IMR-90 (cell line): Measurements from ENCODE around the gene DELE1. TPM values are rescaled to one million over a fixed set of nuclear protein-coding genes. Genes with fewer than 3 reads are reported as not detected.

Source experiments
- ATAC-seq: fragments of 200-7000 bp; cut with Tn5 transposase; 2 replicates; pipeline ENCODE4 v1.9.1; 2020; ENCODE audit warnings: low read depth, mild to moderate bottlenecking, moderate library complexity
- BruUV-seq: library from RNA; stranded (reverse); fragments of 400-500 nt; replicated peaks from 2 replicates; lab custom pipeline; 2021; lab: Mats Ljungman, UMichigan
- CTCF ChIA-PET: fragments of 300-600 bp; formaldehyde crosslinking; extraction: SDS; loops from one replicate; lab custom pipeline; 2021; ENCODE audit warnings: antibody characterized with exemption; lab: Yijun Ruan, JAX
- POLR2A ChIA-PET: fragments of 300-600 bp; sonication (Branson Sonifier 250); formaldehyde crosslinking; loops from one replicate; lab custom pipeline; 2022; ENCODE audit warnings: antibody characterized with exemption; ENCODE audit not compliant: unreplicated experiment; lab: Charles Lee
- DNase-seq: peaks from one replicate; pipeline ENCODE4 v3.0.0; 2013
- H2AFZ ChIP-seq: replicated peaks from 2 replicates; pipeline ENCODE3; 2013; ENCODE audit warnings: low read length, mild to moderate bottlenecking; ENCODE audit not compliant: poor library complexity
- H2AK5ac ChIP-seq: 2 replicates; pipeline ENCODE4 v1.6.1; 2013; ENCODE audit warnings: low read depth, low read length, inconsistent platforms
- H2AK9ac ChIP-seq: replicated peaks from 2 replicates; pipeline ENCODE3; 2013; ENCODE audit warnings: mild to moderate bottlenecking, low read depth, low read length, moderate library complexity; ENCODE audit not compliant: poor library complexity
- H2BK120ac ChIP-seq: 2 replicates; pipeline ENCODE4 v1.6.1; 2013; ENCODE audit warnings: low read depth, low read length, inconsistent platforms
- H2BK15ac ChIP-seq: 3 replicates; pipeline ENCODE4 v1.6.1; 2013; ENCODE audit warnings: low read depth, low read length, inconsistent platforms
- H2BK20ac ChIP-seq: 2 replicates; pipeline ENCODE4 v1.6.1; 2013; ENCODE audit warnings: low read depth, mild to moderate bottlenecking, inconsistent platforms, low read length, moderate library complexity
- H2BK5ac ChIP-seq: 2 replicates; pipeline ENCODE4 v1.6.1; 2013; ENCODE audit warnings: mild to moderate bottlenecking, low read depth, low read length, inconsistent platforms; ENCODE audit not compliant: poor library complexity, severe bottlenecking
- H3K14ac ChIP-seq: replicated peaks from 2 replicates; pipeline ENCODE4 v1.6.1; 2013; ENCODE audit warnings: low read depth, low read length, inconsistent platforms
- H3K18ac ChIP-seq: 2 replicates; pipeline ENCODE4 v1.6.1; 2013; ENCODE audit warnings: low read depth, low read length, control low read depth
- H3K23ac ChIP-seq: 2 replicates; pipeline ENCODE4 v1.6.1; 2013; ENCODE audit warnings: low read depth, low read length, inconsistent platforms
- H3K27ac ChIP-seq: 2 replicates; pipeline ENCODE4 v1.5.1; 2013; ENCODE audit warnings: mild to moderate bottlenecking, control low read depth, low read length; ENCODE audit not compliant: insufficient read depth
- H3K27me3 ChIP-seq: 2 replicates; pipeline ENCODE4 v1.6.1; 2013; ENCODE audit warnings: low read length; ENCODE audit not compliant: control insufficient read depth, insufficient read depth
- H3K36me3 ChIP-seq: 2 replicates; pipeline ENCODE4 v1.6.1; 2013; ENCODE audit warnings: low read length, mixed read lengths; ENCODE audit not compliant: control insufficient read depth, insufficient read depth
- H3K4ac ChIP-seq: 2 replicates; pipeline ENCODE4 v1.6.1; 2013; ENCODE audit warnings: low read depth, low read length, inconsistent platforms
- H3K4me1 ChIP-seq: 2 replicates; pipeline ENCODE4 v1.6.1; 2013; ENCODE audit warnings: low read length, mixed read lengths; ENCODE audit not compliant: control insufficient read depth, insufficient read depth
- H3K4me2 ChIP-seq: 2 replicates; pipeline ENCODE4 v1.6.1; 2013; ENCODE audit warnings: low read depth, mild to moderate bottlenecking, control low read depth, low read length, moderate library complexity
- H3K4me3 ChIP-seq: 2 replicates; pipeline ENCODE4 v1.5.1; 2013; ENCODE audit warnings: low read depth, mild to moderate bottlenecking, control low read depth, low read length, moderate library complexity; ENCODE audit not compliant: insufficient read depth
- H3K56ac ChIP-seq: 2 replicates; pipeline ENCODE4 v1.6.1; 2013; ENCODE audit warnings: low read length, inconsistent platforms; ENCODE audit not compliant: insufficient read depth; ENCODE audit errors: extremely low read depth
- H3K79me1 ChIP-seq, 2 experiments: 2 replicates each; pipeline ENCODE4 v1.6.1; 2013; ENCODE audit warnings: low read length in 2 of 2, inconsistent platforms in 1 of 2, low read depth in 1 of 2
- H3K9ac ChIP-seq: 2 replicates; pipeline ENCODE4 v1.6.1; 2013; ENCODE audit warnings: low read depth, low read length, control low read depth
- H3K9me1 ChIP-seq: 2 replicates; pipeline ENCODE4 v1.6.1; 2013; ENCODE audit warnings: low read length, inconsistent platforms; ENCODE audit not compliant: insufficient read depth
- H3K9me3 ChIP-seq: 2 replicates; pipeline ENCODE4 v1.6.1; 2013; ENCODE audit warnings: low read length; ENCODE audit not compliant: control insufficient read depth, insufficient read depth
- H4K20me1 ChIP-seq: 2 replicates; pipeline ENCODE4 v1.6.1; 2013; ENCODE audit warnings: low read length, inconsistent platforms; ENCODE audit not compliant: insufficient read depth
- H4K5ac ChIP-seq: 2 replicates; pipeline ENCODE4 v1.6.1; 2013; ENCODE audit warnings: mild to moderate bottlenecking, low read depth, low read length, control low read depth
- H4K8ac ChIP-seq, 2 experiments: 2 replicates each; pipeline ENCODE4 v1.6.1; 2013; ENCODE audit warnings: low read depth in 2 of 2, low read length in 2 of 2, control low read depth in 1 of 2, inconsistent platforms in 1 of 2
- H4K91ac ChIP-seq: 2 replicates; pipeline ENCODE4 v1.6.1; 2013; ENCODE audit warnings: low read depth, low read length, inconsistent platforms; ENCODE audit not compliant: insufficient read depth
- BHLHE40 ChIP-seq: fragments of 150-350 bp; IDR thresholded peaks from 2 replicates; pipeline ENCODE4 v1.6.1; 2016; ENCODE audit warnings: mild to moderate bottlenecking, low read depth, low read length
- CEBPB ChIP-seq: IDR thresholded peaks from 2 replicates; pipeline ENCODE4 v1.6.1; 2012; ENCODE audit warnings: low read depth, low read length, improper control_type of control experiment
- CHD1 ChIP-seq: IDR thresholded peaks from 2 replicates; pipeline ENCODE4 v1.6.1; 2012; ENCODE audit warnings: low read depth, low read length, improper control_type of control experiment
- CTCF ChIP-seq: conservative IDR thresholded peaks from 2 replicates; pipeline ENCODE4 v1.5.1; 2012; ENCODE audit warnings: mild to moderate bottlenecking, low read depth, low read length, improper control_type of control experiment
- ELK1 ChIP-seq: fragments of 150-350 bp; IDR thresholded peaks from 2 replicates; pipeline ENCODE4 v1.6.1; 2016; ENCODE audit warnings: low read depth, mild to moderate bottlenecking, low read length, moderate library complexity, borderline replicate concordance
- MAFK ChIP-seq: IDR thresholded peaks from 2 replicates; pipeline ENCODE4 v1.6.1; 2012; ENCODE audit warnings: low read depth, low read length, improper control_type of control experiment
- MAZ ChIP-seq: IDR thresholded peaks from 2 replicates; pipeline ENCODE4 v1.6.1; 2012; ENCODE audit warnings: low read depth, mild to moderate bottlenecking, low read length, improper control_type of control experiment, moderate library complexity, borderline replicate concordance
- MXI1 ChIP-seq: IDR thresholded peaks from 2 replicates; pipeline ENCODE4 v1.6.1; 2012; ENCODE audit warnings: low read depth, mild to moderate bottlenecking, low read length, moderate library complexity, borderline replicate concordance
- NFE2L2 ChIP-seq: fragments of 150-350 bp; IDR thresholded peaks from 2 replicates; pipeline ENCODE4 v1.6.1; 2016; ENCODE audit warnings: low read depth, mild to moderate bottlenecking, low read length
- POLR2A ChIP-seq: IDR thresholded peaks from 2 replicates; pipeline ENCODE4 v1.6.1; 2012; ENCODE audit warnings: mild to moderate bottlenecking, low read depth, low read length
- RAD21 ChIP-seq: IDR thresholded peaks from 2 replicates; pipeline ENCODE4 v1.6.1; 2012; ENCODE audit warnings: low read length, improper control_type of control experiment
- RCOR1 ChIP-seq: IDR thresholded peaks from 2 replicates; pipeline ENCODE4 v1.6.1; 2012; ENCODE audit warnings: mild to moderate bottlenecking, low read length, improper control_type of control experiment; ENCODE audit not compliant: insufficient replicate concordance
- RFX5 ChIP-seq: IDR thresholded peaks from 2 replicates; pipeline ENCODE4 v1.8.0; 2012; ENCODE audit warnings: low read depth, mild to moderate bottlenecking, low read length, moderate library complexity
- SMC3 ChIP-seq: fragments of 150-350 bp; IDR thresholded peaks from 2 replicates; pipeline ENCODE4 v1.6.1; 2016; ENCODE audit warnings: low read depth, mild to moderate bottlenecking, antibody characterized with exemption, low read length, moderate library complexity
- USF2 ChIP-seq: fragments of 150-350 bp; IDR thresholded peaks from 2 replicates; pipeline ENCODE4 v1.6.1; 2017; ENCODE audit warnings: mild to moderate bottlenecking, antibody characterized with exemption, low read length, low read depth
- WGBS, 2 experiments: methylation state at CpG; one replicate each; pipeline versions ENCODE4 v1.1.5 to v1.1.7; 2013; ENCODE audit warnings: missing lambda C conversion rate in 2 of 2; ENCODE audit not compliant: insufficient read length in 1 of 2; ENCODE audit errors: extremely low coverage in 2 of 2; 5-methylcytosine and 5-hydroxymethylcytosine counted together
- dilution Hi-C: fragments of 300-500 bp; cut with HindIII; formaldehyde crosslinking; loops from one replicate; pipeline ENCODE4 v1.14.3; 2018; ENCODE audit warnings: low sequenced_read_pairs; ENCODE audit not compliant: unreplicated experiment
- in situ Hi-C: fragments of 300-500 bp; cut with MboI; formaldehyde crosslinking; loops from 3 replicates; pipeline ENCODE4 v1.14.3; 2019; ENCODE audit warnings: low sequenced_read_pairs, inconsistent platforms, mixed read lengths
- intact Hi-C: fragments of 100-400 bp; cut with micrococcal nuclease; formaldehyde crosslinking; loops from 2 replicates; pipeline ENCODE4 v1.10.0; 2022
- polyA plus RNA-seq, 3 experiments: library from polyadenylated mRNA; depleted of rRNA; stranded (reverse); fragments of >200 nt; gene quantifications; 2 replicates each; pipeline ENCODE4 v1.2.3, GENCODE V29; 2012; ENCODE audit warnings: low replicate concordance in 1 of 3
- total RNA-seq: library from RNA; depleted of rRNA; stranded (reverse); fragments of >200 nt; gene quantifications from 2 replicates; pipeline ENCODE4 v1.2.3, GENCODE V29; 2012

The DELE1 gene
- total and polyA plus RNA-seq, 2 of the 4 experiments (the other 2 are of a cell fraction), result 28.0 to 66.1 TPM

- Histone ChIP-seq H4K20me1 (peaks cover 4% of the 10 kb centered on the region; the same call in 1 of the 2 replicates), H4K91ac (no peak overlapping the region), H3K4ac (no peak overlapping the region), H3K27ac (no peak overlapping the region), H2BK15ac (no peak overlapping the region), H3K9me1 (no peaks in the 10 kb centered on the region; the same call in 1 of the 2 replicates), H2BK20ac (no peak overlapping the region), H2BK5ac (no peak overlapping the region), H3K56ac (no peak overlapping the region), H3K4me2 (no peak overlapping the region), H3K36me3 (peaks cover 53% of the 10 kb centered on the region), H4K5ac (no peak overlapping the region), H3K9ac (no peak overlapping the region), H3K79me1 (peaks cover 16 to 19% of the 10 kb centered on the region in 2 experiments; a peak in 3 of 4 replicates), H2BK120ac (no peak overlapping the region), H2AK9ac (no peak overlapping the region), H3K23ac (no peak overlapping the region), H3K27me3 (no peaks in the 10 kb centered on the region), H3K18ac (no peak overlapping the region), H2AFZ (no peak overlapping the region), H3K4me1 (0 out of 2 replicates have a peak, but pooled peaks cover 2% of the 10 kb centered on the region), H3K9me3 (no peaks in the 10 kb centered on the region), H3K4me3 (no peak overlapping the region), H4K8ac (no peak overlapping the region), H2AK5ac (no peak overlapping the region), H3K14ac (no peak overlapping the region)
- intact Hi-C loops (no loop called here), dilution Hi-C loops (loop anchor here (25.0 kb wide), 1 partner anchor 155 kb away; no protein-coding TSS in a partner anchor), in situ Hi-C loops (no loop called here)
- BruUV-seq, result no TSS peak
- DNase-seq, result no peak
- ATAC-seq, result no peak
- TF ChIP-seq SMC3, result no peak
- no peak for TF ChIP-seq RCOR1
- TF ChIP-seq NFE2L2, result no peak
- no peak for TF ChIP-seq MAFK
- no peak for TF ChIP-seq MXI1
- no peak for TF ChIP-seq RAD21
- no peak for TF ChIP-seq BHLHE40
- no peak for TF ChIP-seq USF2
- no peak for TF ChIP-seq CTCF
- no peak for TF ChIP-seq CHD1
- no peak for TF ChIP-seq MAZ
- TF ChIP-seq ELK1, result no peak
- no peak for TF ChIP-seq RFX5
- TF ChIP-seq CEBPB, result no peak
- no peak for TF ChIP-seq POLR2A
- ChIA-PET POLR2A (no interaction called here), CTCF (no interaction called here)
- WGBS, 2 experiments, result no CpG with 5 or more reads among the region's 2 CpGs
Measured at GRCh38 chr5:141982626-141983025, 59.0 kb downstream of the DELE1 start.
